Calu3 (cell line): Measurements from ENCODE around the gene LPIN1. TPM values are rescaled to one million over a fixed set of nuclear protein-coding genes. Genes with fewer than 3 reads are reported as not detected.

Experiments used
- BruUV-seq: library from RNA; stranded (reverse); fragments of 400-500 nt; replicated peaks from 2 replicates; lab custom pipeline; 2021; lab: Mats Ljungman, UMichigan
- CTCF ChIA-PET: fragments of 300-600 bp; sonication (Branson Sonifier 250); formaldehyde crosslinking; loops from one replicate; lab custom pipeline; 2022; ENCODE audit warnings: antibody characterized with exemption; lab: Charles Lee
- DNase-seq: peaks from one replicate; pipeline ENCODE4 v3.0.0; 2022
- H3K27ac Mint-ChIP-seq: one replicate; pipeline ENCODE4 v1.8.0; 2022; ENCODE audit warnings: mixed read lengths; ENCODE audit not compliant: unreplicated experiment
- H3K27me3 Mint-ChIP-seq: one replicate; pipeline ENCODE4 v1.8.0; 2022; ENCODE audit warnings: mixed read lengths; ENCODE audit not compliant: unreplicated experiment
- H3K36me3 Mint-ChIP-seq: one replicate; pipeline ENCODE4 v1.8.0; 2022; ENCODE audit warnings: mild to moderate bottlenecking, moderate library complexity, mixed read lengths; ENCODE audit not compliant: insufficient read depth, unreplicated experiment
- H3K4me1 Mint-ChIP-seq: one replicate; pipeline ENCODE4 v1.8.0; 2022; ENCODE audit warnings: mild to moderate bottlenecking, low read depth, mixed read lengths; ENCODE audit not compliant: unreplicated experiment
- H3K4me3 Mint-ChIP-seq: one replicate; pipeline ENCODE4 v1.8.0; 2022; ENCODE audit warnings: mild to moderate bottlenecking, low read depth, moderate library complexity, mixed read lengths; ENCODE audit not compliant: unreplicated experiment
- H3K9me3 Mint-ChIP-seq: one replicate; pipeline ENCODE4 v1.8.0; 2022; ENCODE audit warnings: low read depth, mixed read lengths; ENCODE audit not compliant: unreplicated experiment
- CTCF ChIP-seq: fragments of 200-600 bp; IDR thresholded peaks from one replicate; pipeline ENCODE4 v1.8.0; 2022; ENCODE audit warnings: antibody characterized with exemption; ENCODE audit not compliant: unreplicated experiment
- intact Hi-C: fragments of 100-400 bp; cut with micrococcal nuclease; formaldehyde crosslinking; loops from one replicate; pipeline ENCODE4 v1.10.0; 2022; ENCODE audit not compliant: unreplicated experiment
- total RNA-seq: library from RNA; stranded (reverse); gene quantifications from 2 replicates; pipeline ENCODE4 v1.2.3, GENCODE V29; 2022

Gene LPIN1
- total RNA-seq, 1 experiment from 2014 or later = 53.5 TPM

- intact Hi-C loops = no loop called here
- Mint-ChIP-seq H3K9me3 (no peaks in the 10 kb centered on the region), H3K27me3 (peaks cover 38% of the 10 kb centered on the region), H3K4me3 (no peak overlapping the region), H3K4me1 (peaks cover 24% of the 10 kb centered on the region), H3K27ac (no peak overlapping the region), H3K36me3 (peaks cover 4% of the 10 kb centered on the region)
- no peak for DNase-seq
- no peak for TF ChIP-seq CTCF
- CTCF ChIA-PET = no interaction called here
- no TSS peak for BruUV-seq
Observed at GRCh38 chr2:11715987-11716652, 30.3 kb upstream of the LPIN1 start.

GRCh38 chr2:11716689-11717321 is 29.6 kb upstream of the LPIN1 start:
- H3K27me3 Mint-ChIP-seq = peaks cover 45% of the 10 kb centered on the region
- peaks cover 18% of the 10 kb centered on the region for H3K4me1 Mint-ChIP-seq
- intact Hi-C loops = no loop called here
- no peaks in the 10 kb centered on the region for H3K9me3 Mint-ChIP-seq
- no peak overlapping the region for H3K4me3 Mint-ChIP-seq
- CTCF ChIA-PET = no interaction called here
- BruUV-seq = no TSS peak
- TF ChIP-seq CTCF = no peak
- H3K27ac Mint-ChIP-seq = no peak overlapping the region
- no peak for DNase-seq
- peaks cover 4% of the 10 kb centered on the region for H3K36me3 Mint-ChIP-seq

DNA sequence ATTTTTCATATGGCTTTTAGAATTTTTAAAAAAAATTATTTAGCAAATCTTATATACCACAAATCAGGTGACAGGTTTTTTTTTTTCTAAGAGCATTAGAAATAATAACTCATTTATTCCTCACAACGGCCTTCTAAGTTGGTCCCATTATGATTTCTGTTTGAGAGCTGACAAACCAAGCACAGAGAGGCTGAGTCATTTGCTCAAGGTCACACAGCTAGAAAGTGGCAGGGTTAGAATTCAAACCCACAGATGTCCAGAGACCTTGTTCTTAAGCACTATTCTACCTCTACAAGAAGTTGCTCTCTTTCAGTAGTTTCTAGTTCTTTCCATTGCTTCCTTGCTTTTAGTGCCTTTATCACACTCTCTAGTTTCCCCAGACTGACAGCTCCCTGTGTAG is 28.8 kb upstream of the LPIN1 start:
- intact Hi-C loops = no loop called here
- H3K36me3 Mint-ChIP-seq = no peaks in the 10 kb centered on the region
- peaks cover 53% of the 10 kb centered on the region for H3K27me3 Mint-ChIP-seq
- CTCF ChIA-PET = interaction anchor here (1.0 kb wide), 1 partner anchor 25 kb away, joined by 3 read pairs; no protein-coding TSS in a partner anchor
- BruUV-seq = no TSS peak
- H3K27ac Mint-ChIP-seq = no peak overlapping the region
- no peak for DNase-seq
- peaks cover 9% of the 10 kb centered on the region for H3K4me1 Mint-ChIP-seq
- TF ChIP-seq CTCF = no peak
- no peak overlapping the region for H3K4me3 Mint-ChIP-seq
- no peaks in the 10 kb centered on the region for H3K9me3 Mint-ChIP-seq

DNA sequence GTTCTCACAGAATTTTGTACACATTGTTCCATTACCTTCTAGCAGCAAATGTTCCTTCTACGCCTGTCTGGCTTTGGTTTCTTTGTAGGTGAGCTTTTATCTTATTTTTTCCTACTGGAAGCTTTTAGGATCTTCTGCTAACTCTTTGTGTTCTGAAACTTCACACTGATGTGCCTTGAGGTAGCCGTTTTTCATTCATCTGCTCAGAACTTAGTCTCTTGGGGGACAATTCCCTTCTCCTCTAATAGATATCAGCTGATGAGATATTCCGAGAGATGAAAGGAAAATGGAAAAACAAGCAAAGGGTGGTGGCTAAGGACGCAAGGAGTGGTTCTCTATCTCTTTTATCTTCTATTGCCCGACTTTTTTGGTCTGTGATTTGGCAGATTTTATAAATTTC is 27.8 kb upstream of the LPIN1 start:
- no TSS peak for BruUV-seq
- no peak for DNase-seq
- TF ChIP-seq CTCF = no peak
- Mint-ChIP-seq H3K27ac (no peak overlapping the region), H3K27me3 (peaks cover 59% of the 10 kb centered on the region), H3K9me3 (no peaks in the 10 kb centered on the region), H3K4me1 (peaks cover 7% of the 10 kb centered on the region), H3K36me3 (no peaks in the 10 kb centered on the region), H3K4me3 (no peak overlapping the region)
- intact Hi-C loops = no loop called here
- CTCF ChIA-PET = interaction anchor here (0.8 to 1.0 kb wide), 2 partner anchors 26 kb away, joined by 3 read pairs; no protein-coding TSS in a partner anchor
